GM12878 (cell line): Measurements from ENCODE around the gene ASIC3. TPM values are rescaled to one million over a fixed set of nuclear protein-coding genes. Genes with fewer than 3 reads are reported as not detected.

Experiments used
- BHLHE40 ChIP-seq, 2 experiments: fragments of 450-650 bp in 1 of 2; IDR thresholded peaks; 2 replicates each; pipeline ENCODE4 v1.6.1; 2011 to 2017; ENCODE audit warnings: low read depth in 2 of 2, borderline replicate concordance in 1 of 2, improper control_type of control experiment in 1 of 2, low read length in 1 of 2, mild to moderate bottlenecking in 1 of 2
- CUX1 ChIP-seq: IDR thresholded peaks from 2 replicates; pipeline ENCODE4 v1.6.1; 2012; ENCODE audit warnings: improper control_type of control experiment, low read depth, low read length; ENCODE audit not compliant: insufficient replicate concordance
- DPF2 ChIP-seq: fragments of 450-650 bp; IDR thresholded peaks from 2 replicates; pipeline ENCODE4 v1.6.1; 2017; ENCODE audit warnings: mild to moderate bottlenecking
- E2F8 ChIP-seq: fragments of 450-650 bp; IDR thresholded peaks from 2 replicates; pipeline ENCODE4 v1.6.1; 2018; ENCODE audit warnings: mild to moderate bottlenecking, low read depth, moderate library complexity; ENCODE audit not compliant: partially characterized antibody
- EGR1 ChIP-seq, 2 experiments: IDR thresholded peaks; 1 replicate in 1 of 2; 2 replicates in 1 of 2; pipeline ENCODE4 v1.6.1; 2011 to 2012; ENCODE audit warnings: low read depth in 2 of 2, low read length in 2 of 2, borderline replicate concordance in 1 of 2, mild to moderate bottlenecking in 1 of 2, moderate library complexity in 1 of 2
- HDGF ChIP-seq: fragments of 450-650 bp; IDR thresholded peaks from 2 replicates; pipeline ENCODE4 v1.6.1; 2016; ENCODE audit warnings: antibody characterized with exemption
- HSF1 ChIP-seq: fragments of 150-350 bp; IDR thresholded peaks from 2 replicates; pipeline ENCODE4 v1.6.1; 2014; ENCODE audit warnings: mild to moderate bottlenecking, low read depth, low read length
- PBX3 ChIP-seq: IDR thresholded peaks from 2 replicates; pipeline ENCODE4 v1.6.1; 2011; ENCODE audit warnings: mild to moderate bottlenecking, low read depth, low read length, moderate library complexity; ENCODE audit not compliant: insufficient replicate concordance
- PML ChIP-seq: IDR thresholded peaks from 2 replicates; pipeline ENCODE4 v1.6.1; 2012; ENCODE audit warnings: low read length, inconsistent platforms
- RCOR1 ChIP-seq: conservative IDR thresholded peaks from 2 replicates; pipeline ENCODE4 v1.6.1; 2012; ENCODE audit warnings: low read depth, low read length, improper control_type of control experiment
- SKIL ChIP-seq: fragments of 450-650 bp; IDR thresholded peaks from 2 replicates; pipeline ENCODE4 v1.6.1; 2017; ENCODE audit warnings: mild to moderate bottlenecking, low read depth, inconsistent platforms; ENCODE audit not compliant: poor library complexity, severe bottlenecking
- SP1 ChIP-seq: IDR thresholded peaks from one replicate; pipeline ENCODE4 v1.6.1; 2011; ENCODE audit warnings: low read depth, low read length
- SRF ChIP-seq, 2 experiments: IDR thresholded peaks; 2 replicates each; pipeline ENCODE4 v1.6.1; 2011; ENCODE audit warnings: low read depth in 2 of 2, low read length in 2 of 2, mild to moderate bottlenecking in 1 of 2, moderate library complexity in 1 of 2
- SUPT20H ChIP-seq: IDR thresholded peaks from 2 replicates; pipeline ENCODE4 v1.6.1; 2011; ENCODE audit warnings: low read depth, mild to moderate bottlenecking, low read length, moderate library complexity, borderline replicate concordance; ENCODE audit not compliant: control insufficient read depth
- TAF1 ChIP-seq: IDR thresholded peaks from 2 replicates; pipeline ENCODE4 v1.6.1; 2011; ENCODE audit warnings: mild to moderate bottlenecking, low read depth, low read length, borderline replicate concordance
- polyA plus RNA-seq, 11 experiments: library from polyadenylated mRNA; depleted of rRNA in 4 of 11; unstranded in 6 of 11; stranded (reverse) in 5 of 11; fragments of >200 nt; fragmentation: Nextera tagmentation in 4 of 11; fragmentation: Illumina TruSeq in 1 of 11; extraction: Ambion mirVana in 4 of 11; extraction: Trizol in 1 of 11; gene quantifications; 1 replicate in 1 of 11; 2 replicates in 10 of 11; pipeline versions ENCODE4 v1.2.1 to v1.2.3, GENCODE V29; 2011 to 2016; ENCODE audit warnings: inconsistent platforms in 2 of 11, missing spikeins in 2 of 11, low read depth in 1 of 11
- total RNA-seq, 4 experiments: library from RNA; depleted of rRNA in 3 of 4; stranded (reverse); fragments of >200 nt in 3 of 4; fragmentation: Illumina TruSeq in 1 of 4; extraction: Trizol in 1 of 4; gene quantifications; 2 replicates each; pipeline versions ENCODE4 v1.2.1 to v1.2.3, GENCODE V29; 2013 to 2021

Gene ASIC3
- total and polyA plus RNA-seq, 10 of the 15 experiments (the other 5 are each of a cell fraction or from before 2014, with no cell fraction given), result 0.07 to 1.0 (median 0.44) TPM; not detected in 4

GRCh38 chr7:151080522-151081169 lies 32.3 kb downstream of the ASIC3 start, which contains the start of gene FASTK (continued):
- no peak for TF ChIP-seq SKIL
- TF ChIP-seq SUPT20H, result no peak
- peak; percentile 10 to 46; a peak in 2 of 4 replicates for TF ChIP-seq BHLHE40 (IDR thresholded peaks at IDR 0.05; ENCODE audit: borderline replicate concordance in 1 of 2, low read depth in 2 of 2, low read length in 1 of 2)
- TF ChIP-seq SP1, result peak; percentile 30
- no peak for TF ChIP-seq RCOR1
- TF ChIP-seq PBX3, result peak; percentile 28
- no peak for TF ChIP-seq HSF1
- peak in 1 of 2 experiments; percentile 50; a peak in 1 of 4 replicates for TF ChIP-seq SRF (IDR thresholded peaks at IDR 0.05; ENCODE audit: low read depth in 2 of 2, low read length in 2 of 2)
- TF ChIP-seq CUX1, result no peak
- peak in 1 of 2 experiments; percentile 28; a peak in 1 of 3 replicates for TF ChIP-seq EGR1 (IDR thresholded peaks at IDR 0.05; ENCODE audit: borderline replicate concordance in 1 of 2, low read depth in 2 of 2, low read length in 2 of 2)
- no peak for TF ChIP-seq E2F8
- TF ChIP-seq HDGF, result no peak
- TF ChIP-seq TAF1, result peak; percentile 92
- TF ChIP-seq DPF2, result 0 out of 2 replicates have a peak, but pooled peaks have one; percentile 38
- no peak for TF ChIP-seq PML
